MM.1S (cell line): ENCODE measurements around the gene LCN15.

Experiments
- DNase-seq: peaks from one replicate; pipeline ENCODE4 v3.0.0-alpha.2; 2015
- H2AFZ ChIP-seq: fragments of 300-600 bp; sonication (generic); 2 replicates; pipeline ENCODE4 v1.6.0; 2016; ENCODE audit warnings: antibody characterized with exemption, low read length
- H3F3A ChIP-seq: fragments of 300-600 bp; sonication (generic); 2 replicates; pipeline ENCODE4 v1.6.1; 2016; ENCODE audit warnings: mild to moderate bottlenecking, antibody characterized with exemption, low read length, moderate library complexity, mixed read lengths; ENCODE audit not compliant: insufficient read depth
- H3K27ac ChIP-seq: fragments of 300-600 bp; sonication (generic); 2 replicates; pipeline ENCODE4 v1.5.1; 2016; ENCODE audit warnings: mild to moderate bottlenecking, low read length
- H3K27me3 ChIP-seq: fragments of 300-600 bp; sonication (generic); replicated peaks from 2 replicates; pipeline ENCODE4 v1.6.0; 2016; ENCODE audit warnings: low read length; ENCODE audit not compliant: insufficient read depth
- H3K36me3 ChIP-seq: fragments of 300-600 bp; sonication (generic); replicated peaks from 2 replicates; pipeline ENCODE4 v1.6.1; 2016; ENCODE audit warnings: mild to moderate bottlenecking, low read length, mixed read lengths; ENCODE audit not compliant: insufficient read depth
- H3K4me1 ChIP-seq: fragments of 300-600 bp; sonication (generic); 2 replicates; pipeline ENCODE4 v1.6.1; 2016; ENCODE audit warnings: low read length, mixed read lengths
- H3K4me2 ChIP-seq: fragments of 300-600 bp; sonication (generic); 2 replicates; pipeline ENCODE4 v1.6.0; 2016; ENCODE audit warnings: low read depth, low read length
- H3K4me3 ChIP-seq: fragments of 300-600 bp; sonication (generic); 2 replicates; pipeline ENCODE4 v1.5.1; 2016; ENCODE audit warnings: low read length, mixed read lengths
- H3K79me2 ChIP-seq: fragments of 300-600 bp; sonication (generic); 2 replicates; pipeline ENCODE4 v1.6.1; 2016; ENCODE audit warnings: mixed run types, low read length, mixed read lengths
- H3K9ac ChIP-seq: fragments of 300-600 bp; sonication (generic); 2 replicates; pipeline ENCODE4 v1.6.1; 2016; ENCODE audit warnings: low read length, mixed read lengths
- H3K9me2 ChIP-seq: fragments of 300-600 bp; sonication (generic); replicated peaks from 2 replicates; pipeline ENCODE4 v1.6.1; 2016; ENCODE audit warnings: mild to moderate bottlenecking, low read length, mixed read lengths; ENCODE audit not compliant: insufficient read depth
- H3K9me3 ChIP-seq: fragments of 300-600 bp; sonication (generic); replicated peaks from 2 replicates; pipeline ENCODE4 v1.6.1; 2016; ENCODE audit warnings: mild to moderate bottlenecking, low read length, mixed read lengths; ENCODE audit not compliant: insufficient read depth
- H4K20me1 ChIP-seq: fragments of 300-600 bp; sonication (generic); 2 replicates; pipeline ENCODE4 v1.6.1; 2016; ENCODE audit warnings: mild to moderate bottlenecking, low read length, moderate library complexity, mixed read lengths; ENCODE audit not compliant: insufficient read depth
- CTCF ChIP-seq: fragments of 300-600 bp; sonication (generic); IDR thresholded peaks from 2 replicates; pipeline ENCODE4 v1.5.1; 2016; ENCODE audit warnings: antibody characterized with exemption, low read length, mixed read lengths
- EZH2 ChIP-seq: fragments of 300-600 bp; sonication (generic); optimal IDR thresholded peaks from 2 replicates; pipeline ENCODE3; 2017; ENCODE audit warnings: low read depth, mild to moderate bottlenecking, antibody characterized with exemption, low read length, mixed read lengths
- EZH2phosphoT487 ChIP-seq: fragments of 300-600 bp; sonication (generic); IDR thresholded peaks from 2 replicates; pipeline ENCODE4 v1.6.1; 2018; ENCODE audit warnings: antibody characterized with exemption, low read length

Gene LCN15

GRCh38 chr9:136802321-136802720 lies 38.0 kb upstream of the LCN15 start:
- no peak for DNase-seq
- no peak for TF ChIP-seq EZH2phosphoT487
- no peak for TF ChIP-seq EZH2
- TF ChIP-seq CTCF, result no peak
- no peaks in the 10 kb centered on the region for H3K36me3 ChIP-seq
- H3K9me3 ChIP-seq, result no peaks in the 10 kb centered on the region
- peaks cover 13% of the 10 kb centered on the region for H3K4me1 ChIP-seq
- H3K27me3 ChIP-seq, result no peaks in the 10 kb centered on the region; the same call in 1 of the 2 replicates
- H2AFZ ChIP-seq, result no peak overlapping the region
- no peak overlapping the region for H3K9ac ChIP-seq
- no peak overlapping the region for H3K27ac ChIP-seq
- no peaks in the 10 kb centered on the region for H4K20me1 ChIP-seq
- peaks cover 10% of the 10 kb centered on the region for H3K79me2 ChIP-seq
- H3K9me2 ChIP-seq, result no peaks in the 10 kb centered on the region
- peaks cover 13% of the 10 kb centered on the region for H3F3A ChIP-seq
- H3K4me3 ChIP-seq, result no peak overlapping the region
- no peak overlapping the region for H3K4me2 ChIP-seq

- no peaks in the 10 kb centered on the region for H3K79me2 ChIP-seq
- no peaks in the 10 kb centered on the region for H3K9me3 ChIP-seq
- H3K9me2 ChIP-seq, result no peaks in the 10 kb centered on the region
- peak overlapping the region; percentile 62 for H2AFZ ChIP-seq
- no peaks in the 10 kb centered on the region for H4K20me1 ChIP-seq
- H3K4me2 ChIP-seq, result peak overlapping the region; percentile 98
- peaks cover 16% of the 10 kb centered on the region for H3K4me1 ChIP-seq
- H3K27ac ChIP-seq, result peak overlapping the region; percentile 27; the same call in 1 of the 2 replicates
- H3K9ac ChIP-seq, result peak overlapping the region; percentile 26; the same call in 1 of the 2 replicates
- H3K27me3 ChIP-seq, result no peaks in the 10 kb centered on the region; the same call in 1 of the 2 replicates
- peaks cover 18% of the 10 kb centered on the region for H3F3A ChIP-seq
- TF ChIP-seq EZH2 (no peak), CTCF (no peak), EZH2phosphoT487 (no peak)
- H3K36me3 ChIP-seq, result no peaks in the 10 kb centered on the region
- H3K4me3 ChIP-seq, result peak overlapping the region; percentile 56
- DNase-seq, result peak; percentile 91
These were observed 35.7 kb upstream of the LCN15 start for GRCh38 chr9:136799854-136800657.

- DNase-seq, result no peak
- H3K4me1 ChIP-seq, result peaks cover 16% of the 10 kb centered on the region
These were observed 34.9 kb upstream of the LCN15 start for GRCh38 chr9:136799079-136799853.

More at GRCh38 chr9:136799079-136799853, 34.9 kb upstream of the LCN15 start:
- H3K4me2 ChIP-seq, result peak overlapping the region; percentile 84
- H3K9me3 ChIP-seq, result no peaks in the 10 kb centered on the region
- TF ChIP-seq CTCF (no peak), EZH2phosphoT487 (no peak), EZH2 (no peak)
- H3K27ac ChIP-seq, result no peak overlapping the region
- H4K20me1 ChIP-seq, result no peaks in the 10 kb centered on the region
- H3K9me2 ChIP-seq, result no peaks in the 10 kb centered on the region
- H3K36me3 ChIP-seq, result no peaks in the 10 kb centered on the region
- H2AFZ ChIP-seq, result 0 out of 2 replicates have a peak overlapping the region, but pooled peaks have one; percentile 53
- H3F3A ChIP-seq, result peaks cover 18% of the 10 kb centered on the region
- no peaks in the 10 kb centered on the region; the same call in 1 of the 2 replicates for H3K27me3 ChIP-seq
- H3K4me3 ChIP-seq, result peak overlapping the region; percentile 47; the same call in 1 of the 2 replicates
- no peak overlapping the region for H3K9ac ChIP-seq
- no peaks in the 10 kb centered on the region for H3K79me2 ChIP-seq
